CD4-positive, alpha-beta T cell (primary cell): ENCODE measurements around the gene MRPL1. TPM values are rescaled to one million over a fixed set of nuclear protein-coding genes. Genes with fewer than 3 reads are reported as not detected.

Experiments
- ATAC-seq: fragments of 200-7000 bp; cut with Tn5 transposase; one replicate; pipeline ENCODE4 v1.10.0; 2022; ENCODE audit warnings: mild to moderate bottlenecking; ENCODE audit not compliant: poor library complexity
- CTCF ChIA-PET: fragments of 350-600 bp; sonication (Branson Sonifier 250); formaldehyde crosslinking; loops from one replicate; lab custom pipeline; 2021; ENCODE audit warnings: antibody characterized with exemption, inconsistent platforms; lab: Charles Lee
- POLR2A ChIA-PET: fragments of 350-600 bp; sonication (Branson Sonifier 250); formaldehyde crosslinking; loops from one replicate; lab custom pipeline; 2021; ENCODE audit warnings: antibody characterized with exemption, inconsistent platforms; lab: Charles Lee
- DNase-seq, 14 experiments: peaks; one replicate each; pipeline ENCODE4 v3.0.0-alpha.2; 2013 to 2020; ENCODE audit warnings: mixed read lengths in 2 of 14
- H3K27ac ChIP-seq, 2 donors: one replicate each; pipeline versions ENCODE4 v1.5.1 to v1.7.0; 2013; ENCODE audit warnings: low read length in 2 of 2, low read depth in 1 of 2, mild to moderate bottlenecking in 1 of 2
- H3K27me3 ChIP-seq, 2 experiments: 1 replicate in 1 of 2; 2 replicates in 1 of 2; pipeline versions ENCODE4 v1.6.1 to v1.7.0; 2013; ENCODE audit warnings: low read length in 2 of 2, control low read depth in 1 of 2, mild to moderate bottlenecking in 1 of 2, moderate library complexity in 1 of 2; ENCODE audit not compliant: insufficient read depth in 2 of 2, control insufficient read depth in 1 of 2
- H3K36me3 ChIP-seq: one replicate; pipeline ENCODE4 v1.6.1; 2013; ENCODE audit warnings: low read length, control low read depth; ENCODE audit not compliant: insufficient read depth
- H3K4me1 ChIP-seq: one replicate; pipeline ENCODE4 v1.6.1; 2013; ENCODE audit warnings: low read length, control low read depth; ENCODE audit not compliant: insufficient read depth
- H3K4me3 ChIP-seq: one replicate; pipeline ENCODE4 v1.5.1; 2013; ENCODE audit warnings: mild to moderate bottlenecking, low read length, moderate library complexity
- H3K9me3 ChIP-seq, 2 experiments: 1 replicate in 1 of 2; 2 replicates in 1 of 2; pipeline versions ENCODE4 v1.6.1 to v1.7.0; 2013; ENCODE audit warnings: low read length in 2 of 2, mild to moderate bottlenecking in 2 of 2, control low read depth in 1 of 2, moderate library complexity in 1 of 2; ENCODE audit not compliant: control insufficient read depth in 1 of 2, insufficient read depth in 1 of 2
- H3K27ac Mint-ChIP-seq: one replicate; pipeline ENCODE4 v1.8.0; 2020; ENCODE audit warnings: mixed read lengths
- H3K27me3 Mint-ChIP-seq: one replicate; pipeline ENCODE4 v1.8.0; 2021; ENCODE audit warnings: mixed read lengths
- H3K36me3 Mint-ChIP-seq: one replicate; pipeline ENCODE4 v1.8.0; 2021; ENCODE audit warnings: low read depth, mixed read lengths
- H3K4me1 Mint-ChIP-seq: one replicate; pipeline ENCODE4 v1.8.0; 2021; ENCODE audit warnings: low read depth, mixed read lengths
- H3K4me3 Mint-ChIP-seq: one replicate; pipeline ENCODE4 v1.8.0; 2020; ENCODE audit warnings: mild to moderate bottlenecking, mixed read lengths
- H3K9me3 Mint-ChIP-seq: one replicate; pipeline ENCODE4 v1.8.0; 2020; ENCODE audit warnings: mixed read lengths
- CTCF ChIP-seq: fragments of 200-600 bp; IDR thresholded peaks from one replicate; pipeline ENCODE4 v1.8.0; 2022; ENCODE audit warnings: antibody characterized with exemption, mild to moderate bottlenecking
- intact Hi-C, 2 experiments: fragments of 100-400 bp; cut with DNase I in 1 of 2; cut with micrococcal nuclease in 1 of 2; formaldehyde crosslinking; loops; one replicate each; pipeline versions ENCODE4 v1.15.1 to v1.9.0; 2023 to 2025; cut with DNase I, micrococcal nuclease
- polyA plus RNA-seq, 2 donors: library from polyadenylated mRNA; unstranded; fragments of 120-200 nt; gene quantifications; one replicate each; pipeline ENCODE4 v1.2.1, GENCODE V29; 2013
- total RNA-seq, 174 experiments: library from RNA in 2 of 174; stranded (reverse) in 2 of 174; gene quantifications; one replicate each; pipeline ENCODE4 v1.2.3 and lab custom pipeline; 2021 to 2026

Gene MRPL1
- total RNA-seq (10 to 100 TPM; 14.8 to 17.5 TPM), total RNA-seq (lab: John Stamatoyannopoulos, UW) (10.2 to 98.2 (median 17.1) reads per million in 172 experiments)
- polyA plus RNA-seq (2013, experiment 1 of 2), result 20.1 TPM
- polyA plus RNA-seq (2013, experiment 2 of 2), result 28.7 TPM

- DNase-seq (peak; percentile 78 to 96 (median 85)), ATAC-seq (peak; percentile 77)
- Mint-ChIP-seq H3K27me3 (peaks cover 7% of the 10 kb centered on the region), H3K4me3 (peak within 1 kb of the TSS; percentile 91), H3K27ac (peak within 1 kb of the TSS; percentile 99), H3K4me1 (peaks cover 66% of the 10 kb centered on the region), H3K36me3 (peaks cover 33% of the 10 kb centered on the region), H3K9me3 (no peaks in the 10 kb centered on the region)
- Histone ChIP-seq H3K9me3 (no peaks in the 10 kb centered on the region), H3K27me3 (no peaks in the 10 kb centered on the region), H3K4me3 (peak within 1 kb of the TSS; percentile 77), H3K36me3 (peaks cover 8% of the 10 kb centered on the region), H3K4me1 (peaks cover 42% of the 10 kb centered on the region), H3K27ac (peak within 1 kb of the TSS; percentile 99)
- intact Hi-C loops, result loop anchor here (1.0 to 5.0 kb wide), 5 partner anchors 8 to 1715 kb away; partner anchors contain the start of genes CCNI (in 1 of the 2) and NUP54 (in 1 of the 2)
- TF ChIP-seq CTCF, result no peak
- POLR2A ChIA-PET, result interaction anchor here (0.7 to 17.1 kb wide), 43 partner anchors 11 to 1923 kb away, joined by 3 to 1450 read pairs (median 5); partner anchors contain the start of genes CCNI, CNOT6L, NUP54 and PAQR3
- CTCF ChIA-PET, result interaction anchor here (0.7 to 3.0 kb wide), 14 partner anchors 8 to 149 kb away, joined by 3 to 34 read pairs (median 4); partner anchors contain the start of gene CNOT6L
Measured at GRCh38 chr4:77862478-77863216, at the start of gene MRPL1. MRPL1 (plus strand) TSS chr4:77862830; CDS start chr4:77862849, 19 bp downstream.

- intact Hi-C loops, result loop anchor here (1.0 to 5.0 kb wide), 3 partner anchors 10 to 53 kb away; no protein-coding TSS in a partner anchor
- POLR2A ChIA-PET, result interaction anchor here (16.4 kb wide), 1 partner anchor 40 kb away, joined by 1450 read pairs; the partner anchor contains the start of gene MRPL1
- Mint-ChIP-seq H3K27me3 (peaks cover 4% of the 10 kb centered on the region), H3K4me3 (peak overlapping the region; percentile 63), H3K27ac (peak overlapping the region; percentile 31), H3K9me3 (no peaks in the 10 kb centered on the region), H3K4me1 (peaks cover 86% of the 10 kb centered on the region), H3K36me3 (peaks cover 70% of the 10 kb centered on the region)
- H3K9me3 ChIP-seq, result no peaks in the 10 kb centered on the region
- H3K27ac ChIP-seq, result no peak overlapping the region
- H3K4me1 ChIP-seq, result peaks cover 22% of the 10 kb centered on the region
- no peaks in the 10 kb centered on the region for H3K27me3 ChIP-seq
- DNase-seq (peak in 2 of 14 experiments; percentile 31 to 44), ATAC-seq (no peak)
- peaks cover 7% of the 10 kb centered on the region for H3K36me3 ChIP-seq
- no peak for TF ChIP-seq CTCF
- H3K4me3 ChIP-seq, result no peak overlapping the region
- CTCF ChIA-PET, result no interaction called here
Measured at GRCh38 chr4:77815636-77816035, 47.0 kb upstream of the MRPL1 start.

- Histone ChIP-seq H3K4me3 (no peak overlapping the region), H3K9me3 (no peaks in the 10 kb centered on the region), H3K36me3 (peaks cover 3% of the 10 kb centered on the region), H3K27me3 (no peaks in the 10 kb centered on the region), H3K4me1 (peaks cover 23% of the 10 kb centered on the region), H3K27ac (no peak overlapping the region)
- Mint-ChIP-seq H3K9me3 (no peaks in the 10 kb centered on the region), H3K4me3 (peak overlapping the region; percentile 81), H3K27me3 (peaks cover 4% of the 10 kb centered on the region), H3K36me3 (peaks cover 66% of the 10 kb centered on the region), H3K4me1 (peaks cover 86% of the 10 kb centered on the region), H3K27ac (peak overlapping the region; percentile 31)
- ChIA-PET POLR2A (interaction anchor here (0.6 to 16.4 kb wide), 5 partner anchors 8 to 61 kb away, joined by 3 to 1450 read pairs (median 20); partner anchors contain the start of gene MRPL1), CTCF (interaction anchor here (2.3 to 3.0 kb wide), 2 partner anchors 9 to 46 kb away, joined by 5 to 34 read pairs; partner anchors contain the start of gene MRPL1)
- intact Hi-C loops, result loop anchor here (5.0 kb wide), 2 partner anchors 34 to 54 kb away; no protein-coding TSS in a partner anchor
- TF ChIP-seq CTCF, result no peak
- DNase-seq, result no peak
- ATAC-seq, result no peak
Measured at GRCh38 chr4:77816546-77816945, 46.1 kb upstream of the MRPL1 start.
